HepG2 (cell line): ENCODE results near the gene TULP4. TPM values are rescaled to one million over a fixed set of nuclear protein-coding genes. Genes with fewer than 3 reads are reported as not detected.
A peak's percentile ranks its signal among the peaks of the same experiment; 100 is the strongest.

Experiments used
- ATAC-seq: fragments of 200-7000 bp; cut with Tn5 transposase; 3 replicates; pipeline ENCODE4 v1.9.1; 2020; ENCODE audit warnings: mild to moderate bottlenecking, moderate library complexity
- BruUV-seq: library from RNA; stranded (reverse); fragments of 400-500 nt; replicated peaks from 2 replicates; lab custom pipeline; 2021; lab: Mats Ljungman, UMichigan
- CTCF ChIA-PET: fragments of 300-600 bp; formaldehyde crosslinking; extraction: SDS; loops from one replicate; lab custom pipeline; 2021; ENCODE audit warnings: low total read pairs, inconsistent platforms, low intra/inter-chr PET ratio; lab: Yijun Ruan, JAX
- POLR2A ChIA-PET: fragments of 350-600 bp; sonication (Branson Sonifier 250); formaldehyde crosslinking; loops from one replicate; lab custom pipeline; 2020; ENCODE audit warnings: antibody characterized with exemption, inconsistent platforms; lab: Yijun Ruan, JAX
- DNase-seq: peaks from one replicate; pipeline ENCODE4 v3.0.0-alpha.2; 2015; ENCODE audit warnings: low spot score
- FAIRE-seq: peaks from 3 replicates; lab custom pipeline; 2011; peaks lifted over from hg19 to GRCh38; lab: Jason Lieb, UNC
- H2AFZ ChIP-seq: one replicate; pipeline ENCODE4 v1.6.1; 2011; ENCODE audit warnings: low read length, inconsistent platforms
- H3K27ac ChIP-seq: fragments of 300-600 bp; 3 replicates; pipeline ENCODE4 v1.8.0; 2011; ENCODE audit warnings: mixed run types, mild to moderate bottlenecking, mixed read lengths, low read length, inconsistent platforms; ENCODE audit not compliant: insufficient read depth; ENCODE audit errors: extremely low read length
- H3K27me3 ChIP-seq, 2 experiments: fragments of 200-600 bp in 1 of 2; 2 replicates in 1 of 2; 3 replicates in 1 of 2; pipeline versions ENCODE4 v1.6.0 to v1.8.0; 2011; ENCODE audit warnings: low read length in 2 of 2, mild to moderate bottlenecking in 2 of 2, moderate library complexity in 2 of 2, inconsistent platforms in 1 of 2; ENCODE audit not compliant: insufficient read depth in 2 of 2, control insufficient read depth in 1 of 2
- H3K36me3 ChIP-seq, 2 experiments: fragments of 200-600 bp in 1 of 2; replicated peaks in 1 of 2; 2 replicates in 1 of 2; 3 replicates in 1 of 2; pipeline versions ENCODE4 v1.5.1 to v1.8.0; 2011; ENCODE audit warnings: low read length in 2 of 2, inconsistent platforms in 1 of 2; ENCODE audit not compliant: insufficient read depth in 2 of 2, control insufficient read depth in 1 of 2
- H3K4me1 ChIP-seq: 2 replicates; pipeline ENCODE4 v1.5.1; 2012; ENCODE audit warnings: low read length, inconsistent platforms; ENCODE audit not compliant: insufficient read depth
- H3K4me2 ChIP-seq: 2 replicates; pipeline ENCODE4 v1.6.0; 2011; ENCODE audit warnings: low read depth, low read length, inconsistent platforms
- H3K4me3 ChIP-seq, 3 experiments: fragments of 200-600 bp in 1 of 3; sonication (generic), shearing (Covaris generic) in 1 of 3; replicated peaks in 1 of 3; 2 replicates each; pipeline ENCODE4 v1.5.1; 2011 to 2016; ENCODE audit warnings: low read length in 3 of 3, inconsistent platforms in 2 of 3, low read depth in 2 of 3, mild to moderate bottlenecking in 2 of 3, control low read depth in 1 of 3, mixed read lengths in 1 of 3; ENCODE audit not compliant: insufficient read depth in 1 of 3
- H3K79me2 ChIP-seq: one replicate; pipeline ENCODE4 v1.6.1; 2011; ENCODE audit warnings: low read length, inconsistent platforms; ENCODE audit not compliant: insufficient read depth
- H3K9ac ChIP-seq: 2 replicates; pipeline ENCODE4 v1.6.0; 2011; ENCODE audit warnings: mild to moderate bottlenecking, low read depth, low read length, inconsistent platforms; ENCODE audit not compliant: insufficient read depth
- H3K9me3 ChIP-seq: 2 replicates; pipeline ENCODE4 v1.5.1; 2012; ENCODE audit warnings: mild to moderate bottlenecking, low read length
- H4K20me1 ChIP-seq: 2 replicates; pipeline ENCODE4 v1.6.0; 2011; ENCODE audit warnings: inconsistent platforms, mild to moderate bottlenecking, low read length, moderate library complexity; ENCODE audit not compliant: insufficient read depth
- ATF7 ChIP-seq, 2 experiments: fragments of 450-650 bp in 1 of 2; sonication (generic) in 1 of 2; formaldehyde crosslinking in 1 of 2; IDR thresholded peaks; 2 replicates each; pipeline versions ENCODE4 v1.4.0 to v1.6.1; 2016 to 2020; ENCODE audit warnings: antibody characterized with exemption in 1 of 2, mild to moderate bottlenecking in 1 of 2, missing genetic modification reagents in 1 of 2
- RBM22 ChIP-seq: fragments of 200-400 bp; formaldehyde crosslinking; optimal IDR thresholded peaks from 2 replicates; pipeline ENCODE3; 2017; ENCODE audit warnings: mild to moderate bottlenecking, low read length, moderate library complexity
- SOX13 ChIP-seq, 3 experiments: fragments of 450-650 bp in 1 of 3; sonication (generic) in 1 of 3; formaldehyde crosslinking in 1 of 3; IDR thresholded peaks in 2 of 3; conservative IDR thresholded peaks in 1 of 3; 2 replicates each; pipeline versions ENCODE4 v1.5.0 to v1.6.1; 2016 to 2020; ENCODE audit warnings: antibody characterized with exemption in 1 of 3, mild to moderate bottlenecking in 1 of 3, missing compliant biosample characterization in 1 of 3, missing genetic modification reagents in 1 of 3, moderate library complexity in 1 of 3
- SP1 ChIP-seq, 2 experiments: fragments of 450-650 bp in 1 of 2; sonication (generic) in 1 of 2; formaldehyde crosslinking in 1 of 2; IDR thresholded peaks; 2 replicates each; pipeline versions ENCODE4 v1.4.0 to v1.6.1; 2016 to 2020; ENCODE audit warnings: missing genetic modification reagents in 1 of 2
- ZNF337 ChIP-seq: sonication (generic); formaldehyde crosslinking; IDR thresholded peaks from 2 replicates; pipeline ENCODE4 v1.5.1; 2020; ENCODE audit warnings: missing genetic modification reagents, low read depth, mild to moderate bottlenecking, borderline replicate concordance
- WGBS: methylation state at CpG from one replicate; pipeline ENCODE4 v1.1.6; 2017; ENCODE audit warnings: low lambda C conversion rate; 5-methylcytosine and 5-hydroxymethylcytosine counted together
- in situ Hi-C: cut with HindIII; loops from 2 replicates; pipeline ENCODE4 v1.10.0; 2017; ENCODE audit warnings: low pct_unique_long_range_greater_than_20kb; ENCODE audit not compliant: extremely low pct_ligation_motif_present
- intact Hi-C: fragments of 100-400 bp; cut with micrococcal nuclease; formaldehyde crosslinking; loops from one replicate; pipeline ENCODE4 v1.10.0; 2022; ENCODE audit not compliant: unreplicated experiment
- polyA plus RNA-seq, 8 experiments: library from polyadenylated mRNA; depleted of rRNA in 3 of 8; stranded (reverse) in 7 of 8; unstranded in 1 of 8; fragments of >200 nt; fragmentation: Illumina TruSeq in 4 of 8; extraction: Trizol in 4 of 8; gene quantifications; 2 replicates each; pipeline versions ENCODE4 v1.2.1 to v1.2.3, GENCODE V29; 2011 to 2016; ENCODE audit warnings: low read depth in 4 of 8, missing spikeins in 1 of 8, mixed read lengths in 1 of 8; ENCODE audit not compliant: insufficient read depth in 1 of 8
- total RNA-seq, 5 experiments: library from RNA; depleted of rRNA; stranded (reverse); fragments of >200 nt; fragmentation: Illumina TruSeq; extraction: Trizol; gene quantifications; 2 replicates each; pipeline ENCODE4 v1.2.3, GENCODE V29; 2016; ENCODE audit warnings: low read depth in 1 of 5
- TF ChIP-seq, protein P1 (sequence below): sonication (generic); formaldehyde crosslinking; IDR thresholded peaks from 2 replicates; pipeline ENCODE4 v1.4.0; 2020; ENCODE audit warnings: missing genetic modification reagents

Gene TULP4
- total and polyA plus RNA-seq, 2 of the 13 experiments (the other 11 are each of a cell fraction or from before 2014, with no cell fraction given) = 21.1 to 122 TPM

DNA sequence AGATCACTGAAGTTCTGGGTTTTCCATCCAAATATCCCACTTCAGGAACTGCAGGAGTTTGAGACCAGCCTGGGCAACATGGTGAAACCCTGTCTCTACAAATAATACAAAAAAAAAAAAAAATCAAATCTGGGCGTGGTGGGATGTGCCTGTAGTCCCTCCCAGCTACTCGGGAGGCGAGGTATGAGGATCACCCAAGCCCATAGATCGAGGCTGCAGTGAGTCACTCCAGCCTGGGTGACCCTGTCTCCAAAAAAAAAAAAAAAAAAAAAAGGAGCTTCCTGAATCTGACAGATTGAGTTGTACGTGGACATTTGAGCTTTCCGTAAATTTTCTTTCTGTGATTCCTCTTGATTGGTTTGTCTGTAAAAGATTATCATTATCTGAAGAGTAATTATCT, 55.6 kb downstream of the TULP4 start (continued):
- TF ChIP-seq SP1 (IDR thresholded peaks at IDR 0.05) (no peak), SP1 (CRISPR knock-in tag; IDR thresholded peaks at IDR 0.05) (no peak), RBM22 (no peak), SOX13 (IDR thresholded peaks at IDR 0.05) (no peak), SOX13 (CRISPR knock-in tag; conservative IDR thresholded peaks at IDR 0.05 in 1 of 2, IDR thresholded peaks at IDR 0.05 in 1 of 2) (no peak)
- TF ChIP-seq, protein P1, sequence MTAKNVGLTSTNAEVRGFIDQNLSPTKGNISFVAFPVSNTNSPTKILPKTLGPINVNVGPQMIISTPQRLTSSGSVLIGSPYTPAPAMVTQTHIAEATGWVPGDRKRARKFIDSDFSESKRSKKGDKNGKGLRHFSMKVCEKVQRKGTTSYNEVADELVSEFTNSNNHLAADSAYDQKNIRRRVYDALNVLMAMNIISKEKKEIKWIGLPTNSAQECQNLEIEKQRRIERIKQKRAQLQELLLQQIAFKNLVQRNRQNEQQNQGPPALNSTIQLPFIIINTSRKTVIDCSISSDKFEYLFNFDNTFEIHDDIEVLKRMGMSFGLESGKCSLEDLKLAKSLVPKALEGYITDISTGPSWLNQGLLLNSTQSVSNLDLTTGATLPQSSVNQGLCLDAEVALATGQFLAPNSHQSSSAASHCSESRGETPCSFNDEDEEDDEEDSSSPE (CRISPR knock-in tag) = no peak
- TF ChIP-seq, all 625 proteins: peak for 0

DNA sequence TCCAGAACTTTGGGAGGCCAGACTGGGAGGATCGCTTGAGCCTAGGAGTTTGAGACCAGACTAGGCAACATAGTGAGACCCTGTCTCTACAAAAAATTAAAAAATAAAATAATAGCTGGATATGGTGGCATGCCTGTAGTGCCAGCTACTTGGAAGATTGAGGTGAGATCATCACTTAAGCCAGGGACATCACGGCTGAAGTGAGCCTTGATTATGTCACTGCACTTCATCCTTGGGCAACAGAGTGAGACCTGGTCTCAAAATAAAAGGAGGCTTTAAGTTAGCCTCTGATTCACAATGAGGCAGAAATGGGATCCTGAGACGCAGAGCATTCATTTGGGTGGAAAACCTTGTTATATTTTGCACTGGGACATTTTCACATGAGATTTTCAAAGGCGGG, 57.0 kb downstream of the TULP4 start:
- intact Hi-C loops = no loop called here
- no peak for ATAC-seq
- POLR2A ChIA-PET = no interaction called here

More for the DNA sequence above, 57.0 kb downstream of the TULP4 start:
- CTCF ChIA-PET = no interaction called here
- BruUV-seq = no TSS peak
- in situ Hi-C loops = no loop called here
- H3K27ac ChIP-seq = no peak overlapping the region
- 97% methylated on average over 4 of the region's 4 CpGs for WGBS
- peaks cover 6% of the 10 kb centered on the region for H3K79me2 ChIP-seq
- DNase-seq (no peak), FAIRE-seq (no peak)
- no peak overlapping the region for H3K9ac ChIP-seq
- TF ChIP-seq ATF7 (IDR thresholded peaks at IDR 0.05) = 0 out of 2 replicates have a peak, but pooled peaks have one; percentile 18
- TF ChIP-seq ATF7 (CRISPR knock-in tag; IDR thresholded peaks at IDR 0.05) = no peak
- TF ChIP-seq ZNF337 (CRISPR knock-in tag) = no peak
- peaks cover 4 to 16% of the 10 kb centered on the region in 2 experiments; a peak in 4 of 5 replicates for H3K36me3 ChIP-seq
- H2AFZ ChIP-seq = no peak overlapping the region
- no peak overlapping the region for H3K4me3 ChIP-seq
- no peaks in the 10 kb centered on the region for H3K27me3 ChIP-seq
- no peaks in the 10 kb centered on the region for H4K20me1 ChIP-seq
- H3K9me3 ChIP-seq = no peaks in the 10 kb centered on the region
- H3K4me2 ChIP-seq = no peak overlapping the region
- no peaks in the 10 kb centered on the region for H3K4me1 ChIP-seq
